ENCODE data around the gene EIF3D.
"Not testable (repeated sequence)": the region's sequence is repeated elsewhere in the genome, so short reads cannot be mapped to it uniquely, and the experiment has no call there.

EIF3D gene

DNA sequence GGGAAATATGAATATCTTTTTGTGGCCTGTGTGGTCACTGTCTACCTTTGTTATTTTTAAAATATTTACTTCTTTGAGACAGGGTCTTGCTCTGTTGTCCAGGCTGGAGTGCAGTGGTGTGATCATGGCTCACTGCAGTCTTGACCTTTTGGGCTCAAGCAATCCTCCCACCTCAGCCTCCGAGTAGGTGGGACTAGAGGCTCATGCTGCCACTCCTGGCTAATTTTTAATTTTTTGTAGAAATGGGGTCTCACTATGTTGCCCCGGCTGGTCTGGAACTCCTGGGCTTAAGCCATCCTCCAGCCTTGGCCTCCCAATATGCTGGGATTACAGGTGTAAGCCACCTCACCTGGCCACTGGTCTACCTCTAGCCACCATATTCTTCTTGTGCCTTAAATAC lies 3.5 kb upstream of the EIF3D start:
- Histone ChIP-seq H3K4me3 (ENCODE audit: low read depth, low read length) (no peak overlapping the region), H2AFZ (ENCODE audit: low read length, unreplicated experiment) (no peak overlapping the region), H3K27ac (ENCODE audit: low read depth, low read length) (no peak overlapping the region), H3K27me3 (ENCODE audit: insufficient read depth, low read length) (no peaks in the 10 kb centered on the region), H3K4me1 (ENCODE audit: control insufficient read depth, insufficient read depth, low read length, unreplicated experiment) (peaks cover 4% of the 10 kb centered on the region), H3K36me3 (ENCODE audit: insufficient read depth, low read length) (no peaks in the 10 kb centered on the region), H3K79me2 (ENCODE audit: control insufficient read depth, insufficient read depth, low read length, unreplicated experiment) (peaks cover 15% of the 10 kb centered on the region)

- peaks cover 30% of the 10 kb centered on the region for H3K79me2 ChIP-seq (ENCODE audit: control insufficient read depth, insufficient read depth, low read length, unreplicated experiment)
- H2AFZ ChIP-seq (ENCODE audit: low read length, unreplicated experiment) = peak overlapping the region; percentile 73
- H3K27ac ChIP-seq (ENCODE audit: low read depth, low read length) = peak overlapping the region; percentile 81
- H3K4me3 ChIP-seq (ENCODE audit: low read depth, low read length) = peak overlapping the region; percentile 99
- H3K27me3 ChIP-seq (ENCODE audit: insufficient read depth, low read length) = no peaks in the 10 kb centered on the region
- H3K4me1 ChIP-seq (ENCODE audit: control insufficient read depth, insufficient read depth, low read length, unreplicated experiment) = peaks cover 4% of the 10 kb centered on the region
- H3K36me3 ChIP-seq (ENCODE audit: insufficient read depth, low read length) = peaks cover 19% of the 10 kb centered on the region
Measured at GRCh38 chr22:36528341-36528740, 625 bp downstream of the EIF3D start.

GRCh38 chr22:36522662-36523061 lies 6.3 kb downstream of the EIF3D start:
- no peaks in the 10 kb centered on the region for H3K27me3 ChIP-seq (ENCODE audit: insufficient read depth, low read length)
- H2AFZ ChIP-seq (ENCODE audit: low read length, unreplicated experiment) = no peak overlapping the region
- H3K27ac ChIP-seq (ENCODE audit: low read depth, low read length) = no peak overlapping the region
- peaks cover 31% of the 10 kb centered on the region for H3K36me3 ChIP-seq (ENCODE audit: insufficient read depth, low read length)
- peaks cover 18% of the 10 kb centered on the region for H3K79me2 ChIP-seq (ENCODE audit: control insufficient read depth, insufficient read depth, low read length, unreplicated experiment)
- no peaks in the 10 kb centered on the region for H3K4me1 ChIP-seq (ENCODE audit: control insufficient read depth, insufficient read depth, low read length, unreplicated experiment)
- no peak overlapping the region for H3K4me3 ChIP-seq (ENCODE audit: low read depth, low read length)

- H3K79me2 ChIP-seq (ENCODE audit: control insufficient read depth, insufficient read depth, low read length, unreplicated experiment) = peaks cover 5% of the 10 kb centered on the region
- no peak overlapping the region for H3K4me3 ChIP-seq (ENCODE audit: low read depth, low read length)
- peaks cover 23% of the 10 kb centered on the region for H3K36me3 ChIP-seq (ENCODE audit: insufficient read depth, low read length)
- no peaks in the 10 kb centered on the region for H3K4me1 ChIP-seq (ENCODE audit: control insufficient read depth, insufficient read depth, low read length, unreplicated experiment)
- no peaks in the 10 kb centered on the region for H3K27me3 ChIP-seq (ENCODE audit: insufficient read depth, low read length)
- no peak overlapping the region for H2AFZ ChIP-seq (ENCODE audit: low read length, unreplicated experiment)
- no peak overlapping the region for H3K27ac ChIP-seq (ENCODE audit: low read depth, low read length)
Measured at GRCh38 chr22:36520423-36520822, 8.5 kb downstream of the EIF3D start.

DNA sequence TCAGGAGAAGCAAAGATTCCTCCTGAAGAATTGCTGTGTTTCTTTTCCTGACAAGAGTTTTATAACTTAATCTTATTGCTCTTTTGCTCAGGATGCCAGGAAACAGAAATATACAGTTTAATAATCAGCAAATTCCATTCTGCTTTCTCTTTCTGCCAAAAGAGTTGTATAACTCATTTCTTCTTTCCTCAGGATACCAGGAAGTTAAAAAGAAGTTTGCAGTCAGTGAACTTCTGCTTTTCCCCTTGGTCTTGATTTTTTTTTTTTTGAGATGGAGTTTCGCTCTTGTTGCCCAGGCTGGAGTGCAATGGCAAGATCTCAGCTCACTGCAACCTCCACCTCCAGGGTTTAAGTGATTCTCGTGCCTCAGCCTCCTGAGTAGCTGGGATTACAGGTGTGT lies 9.1 kb downstream of the EIF3D start:
- H3K79me2 ChIP-seq (ENCODE audit: control insufficient read depth, insufficient read depth, low read length, unreplicated experiment); H2AFZ ChIP-seq (ENCODE audit: low read length, unreplicated experiment); H3K27ac ChIP-seq (ENCODE audit: low read depth, low read length); H3K4me1 ChIP-seq (ENCODE audit: control insufficient read depth, insufficient read depth, low read length, unreplicated experiment); H3K4me3 ChIP-seq (ENCODE audit: low read depth, low read length); H3K27me3 ChIP-seq (ENCODE audit: insufficient read depth, low read length): not testable (repeated sequence)
- H3K36me3 ChIP-seq (ENCODE audit: insufficient read depth, low read length) = peaks cover 23% of the 10 kb centered on the region

DNA sequence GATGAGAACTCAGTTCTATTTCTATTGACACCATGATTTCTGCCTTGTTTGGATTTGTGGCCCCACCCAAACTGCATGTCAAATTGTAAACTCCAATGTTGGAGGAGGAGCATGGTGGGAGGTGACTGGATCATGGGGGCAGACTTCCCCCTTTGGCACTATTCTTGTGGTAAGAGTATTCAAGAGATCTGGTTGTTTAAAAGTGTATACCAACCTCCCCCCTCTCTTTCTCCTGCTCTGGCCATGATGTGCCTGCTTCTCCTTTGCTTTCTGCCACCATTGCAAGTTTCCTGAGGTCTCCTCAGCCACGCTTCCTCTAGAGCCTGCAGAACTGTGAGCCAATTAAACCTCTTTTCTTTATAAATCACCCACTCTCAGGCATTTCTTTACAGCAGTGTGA lies 14.2 kb downstream of the EIF3D start:
- Histone ChIP-seq H3K79me2 (ENCODE audit: control insufficient read depth, insufficient read depth, low read length, unreplicated experiment) (no peaks in the 10 kb centered on the region), H3K4me3 (ENCODE audit: low read depth, low read length) (no peak overlapping the region), H3K36me3 (ENCODE audit: insufficient read depth, low read length) (peaks cover 7% of the 10 kb centered on the region; the same call in 1 of the 2 replicates), H2AFZ (ENCODE audit: low read length, unreplicated experiment) (no peak overlapping the region), H3K4me1 (ENCODE audit: control insufficient read depth, insufficient read depth, low read length, unreplicated experiment) (no peaks in the 10 kb centered on the region), H3K27me3 (ENCODE audit: insufficient read depth, low read length) (no peaks in the 10 kb centered on the region), H3K27ac (ENCODE audit: low read depth, low read length) (no peak overlapping the region)

GRCh38 chr22:36512991-36513390 lies 16.0 kb downstream of the EIF3D start:
- Histone ChIP-seq H2AFZ (ENCODE audit: low read length, unreplicated experiment) (no peak overlapping the region), H3K27me3 (ENCODE audit: insufficient read depth, low read length) (no peaks in the 10 kb centered on the region), H3K36me3 (ENCODE audit: insufficient read depth, low read length) (peaks cover 7% of the 10 kb centered on the region; the same call in 1 of the 2 replicates), H3K27ac (ENCODE audit: low read depth, low read length) (no peak overlapping the region), H3K4me1 (ENCODE audit: control insufficient read depth, insufficient read depth, low read length, unreplicated experiment) (no peaks in the 10 kb centered on the region), H3K79me2 (ENCODE audit: control insufficient read depth, insufficient read depth, low read length, unreplicated experiment) (no peaks in the 10 kb centered on the region), H3K4me3 (ENCODE audit: low read depth, low read length) (no peak overlapping the region)

DNA sequence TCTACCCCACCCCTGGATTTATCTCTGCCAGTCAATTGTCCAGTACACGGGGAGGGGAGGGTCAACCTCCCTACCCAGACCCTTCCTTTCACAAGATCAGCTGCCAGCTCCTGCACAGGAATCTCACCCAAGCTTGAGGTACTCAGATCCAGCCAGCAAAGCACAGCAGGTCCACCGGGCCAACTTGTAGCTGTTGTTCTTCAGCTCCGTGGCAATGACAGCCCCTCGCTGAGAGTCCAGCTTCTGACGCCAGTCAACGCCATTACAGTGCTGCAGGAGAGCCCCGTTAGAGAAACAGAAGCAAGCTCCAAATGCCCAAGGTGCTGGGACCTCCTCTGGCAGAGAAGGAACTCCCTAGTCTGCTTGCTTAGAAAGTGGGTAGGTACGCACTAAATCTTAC lies 16.6 kb downstream of the EIF3D start:
- Histone ChIP-seq H3K4me3 (ENCODE audit: low read depth, low read length) (no peak overlapping the region), H3K27me3 (ENCODE audit: insufficient read depth, low read length) (no peaks in the 10 kb centered on the region), H2AFZ (ENCODE audit: low read length, unreplicated experiment) (no peak overlapping the region), H3K79me2 (ENCODE audit: control insufficient read depth, insufficient read depth, low read length, unreplicated experiment) (no peaks in the 10 kb centered on the region), H3K4me1 (ENCODE audit: control insufficient read depth, insufficient read depth, low read length, unreplicated experiment) (peaks cover 3% of the 10 kb centered on the region), H3K36me3 (ENCODE audit: insufficient read depth, low read length) (peaks cover 7% of the 10 kb centered on the region; the same call in 1 of the 2 replicates), H3K27ac (ENCODE audit: low read depth, low read length) (no peak overlapping the region)

DNA sequence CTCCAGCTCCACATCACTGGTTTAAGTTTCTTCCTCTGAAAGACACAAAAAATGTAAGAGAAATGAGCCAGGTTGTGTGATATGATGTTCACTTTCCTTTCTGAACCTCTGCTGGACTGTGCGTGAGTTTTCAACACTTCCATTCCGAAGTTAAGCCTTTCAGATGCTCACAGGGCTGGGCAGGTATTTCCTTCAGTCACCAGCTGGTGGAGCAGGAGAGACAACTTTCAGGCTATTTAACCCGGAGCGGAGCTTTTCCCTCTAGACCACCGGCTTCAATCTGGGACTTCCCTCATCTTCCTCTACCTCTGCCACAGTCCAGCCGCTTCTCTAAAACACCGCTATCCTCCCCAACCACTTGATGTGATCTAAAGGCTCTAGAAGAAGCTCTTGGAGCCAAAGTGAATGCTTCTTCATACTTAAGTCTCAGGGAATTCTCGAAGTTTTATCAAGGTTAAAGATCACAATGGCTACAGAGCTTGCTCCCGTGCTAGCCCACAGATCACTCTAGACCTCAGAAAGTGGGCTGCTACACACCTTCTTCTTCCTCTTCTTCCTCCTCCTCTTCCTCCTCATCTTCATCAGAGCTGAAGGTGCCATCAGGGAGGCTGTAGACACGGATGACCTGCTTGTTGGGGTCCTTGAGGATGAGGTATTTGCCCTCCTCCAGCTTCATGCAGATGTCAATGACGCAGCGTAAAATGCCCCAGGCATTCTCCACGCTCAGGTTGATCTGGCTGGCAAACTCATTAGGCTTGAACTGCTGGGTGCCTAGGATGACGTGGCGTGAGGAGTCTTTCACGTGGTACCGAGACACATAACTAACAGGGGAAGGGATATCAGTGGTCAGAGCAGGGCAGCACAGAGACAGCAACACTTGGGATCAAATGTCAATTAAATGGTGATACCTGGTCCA lies 17.7 kb downstream of the EIF3D start:
- peaks cover 4% of the 10 kb centered on the region; the same call in 1 of the 2 replicates for H3K36me3 ChIP-seq (ENCODE audit: insufficient read depth, low read length)
- H3K79me2 ChIP-seq (ENCODE audit: control insufficient read depth, insufficient read depth, low read length, unreplicated experiment) = no peaks in the 10 kb centered on the region
- no peaks in the 10 kb centered on the region for H3K27me3 ChIP-seq (ENCODE audit: insufficient read depth, low read length)
- H3K4me1 ChIP-seq (ENCODE audit: control insufficient read depth, insufficient read depth, low read length, unreplicated experiment) = peaks cover 6% of the 10 kb centered on the region
- no peak overlapping the region for H3K4me3 ChIP-seq (ENCODE audit: low read depth, low read length)
- no peak overlapping the region for H3K27ac ChIP-seq (ENCODE audit: low read depth, low read length)
- H2AFZ ChIP-seq (ENCODE audit: low read length, unreplicated experiment) = no peak overlapping the region

GRCh38 chr22:36510384-36510783 lies 18.6 kb downstream of the EIF3D start:
- H3K36me3 ChIP-seq (ENCODE audit: insufficient read depth, low read length) = peaks cover 4% of the 10 kb centered on the region; the same call in 1 of the 2 replicates
- H3K27ac ChIP-seq (ENCODE audit: low read depth, low read length) = no peak overlapping the region
- H3K4me1 ChIP-seq (ENCODE audit: control insufficient read depth, insufficient read depth, low read length, unreplicated experiment) = peaks cover 6% of the 10 kb centered on the region
- H3K79me2 ChIP-seq (ENCODE audit: control insufficient read depth, insufficient read depth, low read length, unreplicated experiment) = no peaks in the 10 kb centered on the region
- no peaks in the 10 kb centered on the region for H3K27me3 ChIP-seq (ENCODE audit: insufficient read depth, low read length)
- H2AFZ ChIP-seq (ENCODE audit: low read length, unreplicated experiment) = no peak overlapping the region
- no peak overlapping the region for H3K4me3 ChIP-seq (ENCODE audit: low read depth, low read length)

DNA sequence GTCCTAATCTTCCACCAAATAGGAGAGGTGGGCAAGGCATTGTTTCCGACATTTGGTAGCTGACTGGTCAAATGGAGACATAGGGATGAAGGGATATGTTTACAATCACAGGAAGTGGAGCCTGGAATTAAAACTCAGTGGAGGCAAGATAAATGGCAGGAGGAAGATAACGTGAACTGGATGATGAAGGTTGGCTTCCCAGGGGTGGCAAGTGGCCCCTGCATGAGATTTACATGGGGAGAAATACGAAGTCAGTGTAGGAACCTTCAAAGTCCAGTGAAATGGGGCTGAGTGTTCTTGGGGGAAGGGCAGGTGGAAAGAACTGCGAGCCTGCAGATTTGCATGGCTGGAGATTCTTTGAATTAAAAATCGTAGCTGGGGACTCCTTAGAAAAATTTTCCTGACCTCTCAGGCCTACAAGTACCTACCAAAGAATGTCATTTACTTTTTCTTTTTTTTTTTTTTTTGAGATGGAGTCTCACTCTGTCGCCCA lies 21.4 kb downstream of the EIF3D start:
- no peaks in the 10 kb centered on the region for H3K79me2 ChIP-seq (ENCODE audit: control insufficient read depth, insufficient read depth, low read length, unreplicated experiment)
- no peaks in the 10 kb centered on the region for H3K27me3 ChIP-seq (ENCODE audit: insufficient read depth, low read length)
- H3K4me1 ChIP-seq (ENCODE audit: control insufficient read depth, insufficient read depth, low read length, unreplicated experiment) = peaks cover 6% of the 10 kb centered on the region
- peak overlapping the region; percentile 78 for H3K4me3 ChIP-seq (ENCODE audit: low read depth, low read length)
- H3K27ac ChIP-seq (ENCODE audit: low read depth, low read length) = peak overlapping the region; percentile 67
- no peak overlapping the region for H2AFZ ChIP-seq (ENCODE audit: low read length, unreplicated experiment)
- H3K36me3 ChIP-seq (ENCODE audit: insufficient read depth, low read length) = peaks cover 4% of the 10 kb centered on the region; the same call in 1 of the 2 replicates
